Measurements from ENCODE around the gene HIVEP2. TPM values are rescaled to one million over a fixed set of nuclear protein-coding genes. Genes with fewer than 3 reads are reported as not detected.

HIVEP2 gene
- total and polyA plus RNA-seq, 2 of the 4 experiments (the other 2 are of a cell fraction) = 4.3 to 11.3 TPM

- H2BK20ac ChIP-seq (ENCODE audit: low read depth, low read length) = no peak overlapping the region
- H3K79me1 ChIP-seq (ENCODE audit: low read depth in 1 of 2, low read length in 2 of 2) = peaks cover 34 to 60% of the 10 kb centered on the region in 2 experiments
- no peak overlapping the region for H3K18ac ChIP-seq (ENCODE audit: low read depth, low read length)
- H2BK120ac ChIP-seq (ENCODE audit: low read depth, low read length) = no peak overlapping the region
- H3K27ac ChIP-seq (ENCODE audit: insufficient read depth, low read length) = no peak overlapping the region
- H4K91ac ChIP-seq (ENCODE audit: insufficient read depth, low read depth, low read length) = no peak overlapping the region
- no peak overlapping the region for H2AK9ac ChIP-seq (replicated peaks; ENCODE audit: low read depth, low read length, poor library complexity)
- peak; percentile 76 for TF ChIP-seq CEBPB (IDR thresholded peaks at IDR 0.05; ENCODE audit: low read depth, low read length)
- no peak for TF ChIP-seq BHLHE40 (IDR thresholded peaks at IDR 0.05; ENCODE audit: low read depth, low read length)
- H3K56ac ChIP-seq (ENCODE audit: extremely low read depth, insufficient read depth, low read length) = no peak overlapping the region
- no peak overlapping the region for H3K4me2 ChIP-seq (ENCODE audit: low read depth, low read length)
- no peak overlapping the region for H3K4ac ChIP-seq (ENCODE audit: low read depth, low read length)
- dilution Hi-C loops (cut with HindIII; ENCODE audit: low sequenced_read_pairs, unreplicated experiment) (no loop called here), in situ Hi-C loops (cut with MboI; ENCODE audit: low sequenced_read_pairs) (no loop called here), intact Hi-C loops (cut with micrococcal nuclease) (no loop called here)
- no peaks in the 10 kb centered on the region for H3K27me3 ChIP-seq (ENCODE audit: control insufficient read depth, insufficient read depth, low read length)
- H2BK15ac ChIP-seq (ENCODE audit: low read depth, low read length) = no peak overlapping the region
- CTCF ChIA-PET = no interaction called here
- no peak overlapping the region for H4K5ac ChIP-seq (ENCODE audit: low read depth, low read length)
- no peak overlapping the region for H4K8ac ChIP-seq (ENCODE audit: low read depth in 2 of 2, low read length in 2 of 2)
- peaks cover 14% of the 10 kb centered on the region for H3K4me1 ChIP-seq (ENCODE audit: control insufficient read depth, insufficient read depth, low read length)
- no peak overlapping the region for H2BK5ac ChIP-seq (ENCODE audit: low read depth, low read length, poor library complexity, severe bottlenecking)
- H3K23ac ChIP-seq (ENCODE audit: low read depth, low read length) = no peak overlapping the region
- no TSS peak for BruUV-seq (replicated peaks)
- no peak for DNase-seq
- no peaks in the 10 kb centered on the region for H3K9me3 ChIP-seq (ENCODE audit: control insufficient read depth, insufficient read depth, low read length)
- no peak overlapping the region for H3K14ac ChIP-seq (replicated peaks; ENCODE audit: low read depth, low read length)
- WGBS, 2 experiments (ENCODE audit: extremely low coverage in 2 of 2, insufficient read length in 1 of 2) = 76% methylated on average over 6 of the region's 10 CpGs; no CpG with 5 or more reads in 1 of the 2 experiments
- H3K36me3 ChIP-seq (ENCODE audit: control insufficient read depth, insufficient read depth, low read length) = peaks cover 2% of the 10 kb centered on the region; the same call in 1 of the 2 replicates
- H3K9ac ChIP-seq (ENCODE audit: low read depth, low read length) = no peak overlapping the region
- no peaks in the 10 kb centered on the region for H4K20me1 ChIP-seq (ENCODE audit: insufficient read depth, low read length)
- POLR2A ChIA-PET (ENCODE audit: unreplicated experiment) = no interaction called here
- no peak for ATAC-seq (ENCODE audit: low read depth)
- H3K4me3 ChIP-seq (ENCODE audit: insufficient read depth, low read depth, low read length) = no peak overlapping the region
- no peak overlapping the region for H2AFZ ChIP-seq (replicated peaks; ENCODE audit: low read length, poor library complexity)
- H2AK5ac ChIP-seq (ENCODE audit: low read depth, low read length) = no peak overlapping the region
- peaks cover 4% of the 10 kb centered on the region; the same call in 1 of the 2 replicates for H3K9me1 ChIP-seq (ENCODE audit: insufficient read depth, low read length)
Measured at GRCh38 chr6:142823256-142823902, 121.6 kb downstream of the HIVEP2 start.
